H1 (cell line): ENCODE measurements around the gene TRIM59. TPM values are rescaled to one million over a fixed set of nuclear protein-coding genes. Genes with fewer than 3 reads are reported as not detected.

Experiments
- CTCF ChIA-PET: fragments of 300-600 bp; sonication (Branson Sonifier 250); formaldehyde crosslinking; loops from one replicate; lab custom pipeline; 2021; ENCODE audit not compliant: partially characterized antibody; lab: Charles Lee
- POLR2A ChIA-PET: fragments of 300-600 bp; sonication (Branson Sonifier 250); formaldehyde crosslinking; loops from one replicate; lab custom pipeline; 2021; ENCODE audit warnings: inconsistent platforms; ENCODE audit not compliant: partially characterized antibody; lab: Charles Lee
- DNase-seq, 2 experiments: peaks; one replicate each; pipeline versions ENCODE4 v3.0.0 to v3.0.0-alpha.2; 2010 to 2022; ENCODE audit warnings: low spot score in 2 of 2, low read depth in 1 of 2, mixed read lengths in 1 of 2
- FAIRE-seq: peaks from 2 replicates; lab custom pipeline; 2011; peaks lifted over from hg19 to GRCh38; lab: Jason Lieb, UNC
- H2AFZ ChIP-seq: 2 replicates; pipeline ENCODE4 v1.8.1; 2012; ENCODE audit warnings: low read length, inconsistent platforms
- H2AK5ac ChIP-seq: 2 replicates; pipeline ENCODE4 v1.6.1; 2013; ENCODE audit warnings: low read depth, low read length
- H2BK120ac ChIP-seq: replicated peaks from 2 replicates; pipeline ENCODE3; 2013; ENCODE audit warnings: low read depth, low read length, inconsistent platforms
- H2BK12ac ChIP-seq: 2 replicates; pipeline ENCODE4 v1.6.1; 2013; ENCODE audit warnings: low read depth, low read length
- H2BK15ac ChIP-seq: 2 replicates; pipeline ENCODE4 v1.6.1; 2013; ENCODE audit warnings: low read length
- H2BK20ac ChIP-seq: 2 replicates; pipeline ENCODE4 v1.6.1; 2013; ENCODE audit warnings: low read length
- H2BK5ac ChIP-seq: 2 replicates; pipeline ENCODE4 v1.6.1; 2013; ENCODE audit warnings: low read depth, low read length
- H3K14ac ChIP-seq: 2 replicates; pipeline ENCODE4 v1.6.1; 2013; ENCODE audit warnings: inconsistent platforms; ENCODE audit not compliant: insufficient read length
- H3K18ac ChIP-seq: 2 replicates; pipeline ENCODE4 v1.6.1; 2013; ENCODE audit warnings: low read length; ENCODE audit errors: extremely low read depth
- H3K23ac ChIP-seq: 2 replicates; pipeline ENCODE4 v1.6.1; 2013; ENCODE audit warnings: inconsistent platforms; ENCODE audit not compliant: insufficient read length
- H3K23me2 ChIP-seq: 2 replicates; pipeline ENCODE4 v1.6.1; 2013; ENCODE audit warnings: low read depth, low read length
- H3K27ac ChIP-seq: 2 replicates; pipeline ENCODE4 v1.6.1; 2011; ENCODE audit warnings: low read depth, low read length, inconsistent platforms
- H3K27me3 ChIP-seq, 4 experiments: replicated peaks in 1 of 4; 1 replicate in 1 of 4; 2 replicates in 3 of 4; pipeline versions ENCODE4 v1.6.1 to v1.8.1; 2011 to 2013; ENCODE audit warnings: low read length in 3 of 4, mild to moderate bottlenecking in 3 of 4, inconsistent platforms in 2 of 4, mixed read lengths in 2 of 4, moderate library complexity in 1 of 4; ENCODE audit not compliant: control insufficient read depth in 3 of 4, insufficient read depth in 3 of 4; ENCODE audit errors: extremely low read depth in 1 of 4
- H3K36me3 ChIP-seq, 4 experiments: 2 replicates each; pipeline versions ENCODE4 v1.6.1 to v1.8.1; 2011 to 2013; ENCODE audit warnings: mild to moderate bottlenecking in 4 of 4, low read length in 3 of 4, moderate library complexity in 2 of 4, control low read depth in 1 of 4, inconsistent platforms in 1 of 4; ENCODE audit not compliant: insufficient read depth in 4 of 4, control insufficient read depth in 2 of 4
- H3K4ac ChIP-seq: replicated peaks from 2 replicates; pipeline ENCODE3; 2013; ENCODE audit warnings: low read length, low read depth, mixed read lengths, inconsistent platforms; ENCODE audit not compliant: insufficient read length
- H3K4me1 ChIP-seq, 4 experiments: replicated peaks in 1 of 4; 1 replicate in 1 of 4; 2 replicates in 3 of 4; pipeline versions ENCODE4 v1.6.1 to v1.8.1; 2011 to 2013; ENCODE audit warnings: low read length in 3 of 4, inconsistent platforms in 2 of 4, mixed read lengths in 1 of 4; ENCODE audit not compliant: insufficient read depth in 4 of 4, control insufficient read depth in 3 of 4
- H3K4me2 ChIP-seq, 2 experiments: 2 replicates each; pipeline versions ENCODE4 v1.6.1 to v1.8.1; 2011 to 2013; ENCODE audit warnings: low read depth in 2 of 2, low read length in 2 of 2, control low read depth in 1 of 2, inconsistent platforms in 1 of 2, mild to moderate bottlenecking in 1 of 2; ENCODE audit not compliant: insufficient read depth in 1 of 2
- H3K4me3 ChIP-seq, 4 experiments: fragments of 200-600, 300-600 bp in 1 of 4; sonication (generic), shearing (Covaris generic), sonication (Bioruptor Twin) in 1 of 4; 2 replicates each; pipeline versions ENCODE4 v1.5.1 to v1.8.1; 2011 to 2016; ENCODE audit warnings: low read length in 4 of 4, low read depth in 3 of 4, control low read depth in 2 of 4, inconsistent platforms in 2 of 4, mild to moderate bottlenecking in 2 of 4, mixed read lengths in 1 of 4, moderate library complexity in 1 of 4; ENCODE audit not compliant: insufficient read depth in 2 of 4; ENCODE audit errors: extremely low read depth in 1 of 4
- H3K56ac ChIP-seq: replicated peaks from 2 replicates; pipeline ENCODE3; 2013; ENCODE audit warnings: low read depth, mild to moderate bottlenecking, mixed read lengths, low read length, inconsistent platforms; ENCODE audit not compliant: insufficient read length
- H3K79me1 ChIP-seq: 2 replicates; pipeline ENCODE4 v1.6.1; 2013; ENCODE audit warnings: low read depth, low read length, control low read depth
- H3K79me2 ChIP-seq, 2 experiments: 2 replicates each; pipeline versions ENCODE4 v1.6.1 to v1.8.1; 2012 to 2013; ENCODE audit warnings: low read length in 2 of 2, mild to moderate bottlenecking in 2 of 2, inconsistent platforms in 1 of 2; ENCODE audit not compliant: insufficient read depth in 2 of 2, control insufficient read depth in 1 of 2
- H3K9ac ChIP-seq, 4 experiments: replicated peaks in 1 of 4; 1 replicate in 1 of 4; 2 replicates in 3 of 4; pipeline versions ENCODE4 v1.6.1 to v1.8.1; 2011 to 2013; ENCODE audit warnings: low read depth in 3 of 4, low read length in 3 of 4, control low read depth in 2 of 4, mild to moderate bottlenecking in 2 of 4, moderate library complexity in 2 of 4, inconsistent platforms in 1 of 4; ENCODE audit errors: extremely low read depth in 1 of 4
- H3K9me3 ChIP-seq, 2 experiments: 2 replicates each; pipeline versions ENCODE4 v1.6.1 to v1.8.1; 2012 to 2013; ENCODE audit warnings: mild to moderate bottlenecking in 2 of 2, moderate library complexity in 2 of 2, control low read depth in 1 of 2, inconsistent platforms in 1 of 2, low read depth in 1 of 2, low read length in 1 of 2, mixed read lengths in 1 of 2; ENCODE audit not compliant: insufficient read depth in 2 of 2
- H4K20me1 ChIP-seq, 2 experiments: replicated peaks in 1 of 2; 2 replicates each; pipeline versions ENCODE3 to v1.8.1; 2011 to 2013; ENCODE audit warnings: inconsistent platforms in 2 of 2, low read length in 2 of 2, mild to moderate bottlenecking in 1 of 2; ENCODE audit not compliant: insufficient read depth in 2 of 2, control insufficient read depth in 1 of 2
- H4K5ac ChIP-seq: 2 replicates; pipeline ENCODE4 v1.6.1; 2013; ENCODE audit warnings: low read length, low read depth, mixed read lengths, inconsistent platforms; ENCODE audit not compliant: insufficient read length
- H4K8ac ChIP-seq: 2 replicates; pipeline ENCODE4 v1.8.0; 2013; ENCODE audit warnings: mild to moderate bottlenecking, moderate library complexity, low read length, inconsistent platforms; ENCODE audit not compliant: insufficient read depth; ENCODE audit errors: extremely low read depth
- H4K91ac ChIP-seq: replicated peaks from 2 replicates; pipeline ENCODE3; 2013; ENCODE audit warnings: low read length, mixed read lengths, inconsistent platforms; ENCODE audit not compliant: insufficient read length
- KDM1A ChIP-seq: fragments of 200-600, 300-600 bp; sonication (generic); IDR thresholded peaks from 2 replicates; pipeline ENCODE4 v1.7.1; 2016; ENCODE audit warnings: mild to moderate bottlenecking, low read length, borderline replicate concordance
- MAFK ChIP-seq: IDR thresholded peaks from 2 replicates; pipeline ENCODE4 v1.6.1; 2012; ENCODE audit warnings: low read depth, mild to moderate bottlenecking, improper control_type of control experiment, low read length
- RBBP5 ChIP-seq: IDR thresholded peaks from 2 replicates; pipeline ENCODE4 v1.7.1; 2012; ENCODE audit warnings: low read depth, mild to moderate bottlenecking, inconsistent platforms, low read length, moderate library complexity, borderline replicate concordance
- WGBS, 2 experiments: shearing (Covaris generic) in 1 of 2; methylation state at CpG; one replicate each; pipeline versions ENCODE4 v1.1.6 to v1.1.7; 2013 to 2015; ENCODE audit warnings: low lambda C conversion rate in 2 of 2, mixed read lengths in 2 of 2, inconsistent platforms in 1 of 2, low coverage in 1 of 2, missing lambda C conversion rate in 1 of 2; ENCODE audit not compliant: insufficient replicate concordance in 2 of 2, insufficient coverage in 1 of 2, insufficient read length in 1 of 2; ENCODE audit errors: extremely low coverage in 1 of 2, missing lambda C conversion rate in 1 of 2; 5-methylcytosine and 5-hydroxymethylcytosine counted together
- polyA plus RNA-seq, 7 experiments: library from polyadenylated mRNA; depleted of rRNA in 3 of 7; stranded (reverse) in 5 of 7; unstranded in 2 of 7; fragments of >200 nt in 5 of 7; fragments of 200-250 nt in 2 of 7; gene quantifications; 1 replicate in 5 of 7; 2 replicates in 1 of 7; 4 replicates in 1 of 7; pipeline versions ENCODE4 v1.2.1 to v1.2.3, GENCODE V29; 2011 to 2013; ENCODE audit warnings: missing spikeins in 2 of 7, mixed read lengths in 2 of 7
- total RNA-seq: library from RNA; stranded (reverse); fragmentation: NEBNext Ultra II Directional; extraction: Animal tissue kit (Norgen Biotek cat#: 25700); gene quantifications from 2 replicates; pipeline ENCODE4 v1.2.1, GENCODE V29; 2021

TRIM59 gene
- total and polyA plus RNA-seq, 2 of the 8 experiments (the other 6 are each of a cell fraction or from before 2014, with no cell fraction given): 11.6 to 53.4 TPM

DNA sequence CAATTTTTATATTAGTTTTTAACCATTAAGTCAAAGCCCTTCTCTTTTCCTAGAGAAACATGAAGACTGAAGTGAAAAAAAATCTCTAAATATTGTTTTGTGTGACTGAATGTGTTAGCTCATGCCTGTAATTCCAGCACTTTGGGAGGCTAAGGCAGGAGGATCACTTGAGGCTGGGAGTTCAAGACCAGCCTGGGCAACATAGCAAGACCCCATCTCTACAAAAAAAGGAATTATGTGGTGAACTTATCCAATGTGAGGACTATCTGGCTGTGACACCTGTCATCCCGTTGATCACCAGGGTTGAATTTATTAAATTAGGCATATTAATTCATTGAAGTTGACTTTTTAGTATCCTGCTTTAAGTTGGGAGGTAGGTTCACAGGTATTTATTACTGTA is 37.1 kb downstream of the TRIM59 start:
- FAIRE-seq (no peak), DNase-seq (no peak)
- H4K20me1 ChIP-seq: peaks cover 5 to 7% of the 10 kb centered on the region in 2 experiments
- ChIA-PET CTCF (interaction anchor here (0.6 to 2.1 kb wide), 8 partner anchors 13 to 594 kb away, joined by 3 to 8 read pairs (median 4); no protein-coding TSS in a partner anchor), POLR2A (interaction anchor here (0.8 to 1.5 kb wide), 2 partner anchors 8 to 12 kb away, joined by 3 to 5 read pairs; partner anchors contain the start of gene SMC4)
- H3K4ac ChIP-seq: no peak overlapping the region
- no peak overlapping the region for H2BK15ac ChIP-seq
- no peak overlapping the region for H2AFZ ChIP-seq
- H4K5ac ChIP-seq: no peak overlapping the region
- H3K9ac ChIP-seq: no peak overlapping the region
- peaks cover 14 to 84% (median 39%) of the 10 kb centered on the region in 4 experiments for H3K36me3 ChIP-seq
- H3K9me3 ChIP-seq: no peaks in the 10 kb centered on the region
- H3K23me2 ChIP-seq: no peaks in the 10 kb centered on the region
- no peak overlapping the region for H4K91ac ChIP-seq
- no peak overlapping the region for H3K56ac ChIP-seq
- H2AK5ac ChIP-seq: no peak overlapping the region
- no peak overlapping the region for H3K4me3 ChIP-seq
- no peak overlapping the region for H2BK5ac ChIP-seq
- H2BK12ac ChIP-seq: no peak overlapping the region
- WGBS, 2 experiments: 100% methylated on average over 1 of the region's 1 CpG; no CpG with 5 or more reads in 1 of the 2 experiments
- no peak overlapping the region for H3K23ac ChIP-seq
- H3K79me1 ChIP-seq: no peaks in the 10 kb centered on the region
- H2BK20ac ChIP-seq: no peak overlapping the region
- no peak overlapping the region for H2BK120ac ChIP-seq
- H3K27ac ChIP-seq: no peak overlapping the region
- H3K79me2 ChIP-seq: peaks cover 0 to 22% of the 10 kb centered on the region in 2 experiments; a peak in 1 of 4 replicates
- no peaks in the 10 kb centered on the region for H3K27me3 ChIP-seq
- H3K4me1 ChIP-seq: no peaks in the 10 kb centered on the region
- no peak overlapping the region for H4K8ac ChIP-seq
- H3K4me2 ChIP-seq: no peak overlapping the region
- no peak overlapping the region for H3K14ac ChIP-seq
- H3K18ac ChIP-seq: no peak overlapping the region
- TF ChIP-seq KDM1A: peak; percentile 69; the same call in 1 of the 2 replicates
- TF ChIP-seq RBBP5: no peak
- TF ChIP-seq MAFK: no peak
